KOPT-K1 (cell line): ENCODE measurements around the gene SYNE3.

ENCODE experiments used
- H3K27ac ChIP-seq: fragments of 200-600 bp; sonication (generic); 2 replicates; pipeline ENCODE4 v1.5.1; 2016; ENCODE audit warnings: antibody characterized with exemption, mild to moderate bottlenecking, low read depth, low read length; ENCODE audit not compliant: poor library complexity, severe bottlenecking
- H3K36me3 ChIP-seq: fragments of 200-600 bp; sonication (generic); 2 replicates; pipeline ENCODE4 v1.5.1; 2017; ENCODE audit warnings: antibody characterized with exemption, mild to moderate bottlenecking, low read length, moderate library complexity; ENCODE audit not compliant: insufficient read depth
- H3K9me3 ChIP-seq: fragments of 200-600 bp; sonication (generic); 2 replicates; pipeline ENCODE4 v1.5.1; 2017; ENCODE audit warnings: antibody characterized with exemption, low read length, mild to moderate bottlenecking; ENCODE audit not compliant: insufficient read depth, poor library complexity, severe bottlenecking

Gene SYNE3, protein sequence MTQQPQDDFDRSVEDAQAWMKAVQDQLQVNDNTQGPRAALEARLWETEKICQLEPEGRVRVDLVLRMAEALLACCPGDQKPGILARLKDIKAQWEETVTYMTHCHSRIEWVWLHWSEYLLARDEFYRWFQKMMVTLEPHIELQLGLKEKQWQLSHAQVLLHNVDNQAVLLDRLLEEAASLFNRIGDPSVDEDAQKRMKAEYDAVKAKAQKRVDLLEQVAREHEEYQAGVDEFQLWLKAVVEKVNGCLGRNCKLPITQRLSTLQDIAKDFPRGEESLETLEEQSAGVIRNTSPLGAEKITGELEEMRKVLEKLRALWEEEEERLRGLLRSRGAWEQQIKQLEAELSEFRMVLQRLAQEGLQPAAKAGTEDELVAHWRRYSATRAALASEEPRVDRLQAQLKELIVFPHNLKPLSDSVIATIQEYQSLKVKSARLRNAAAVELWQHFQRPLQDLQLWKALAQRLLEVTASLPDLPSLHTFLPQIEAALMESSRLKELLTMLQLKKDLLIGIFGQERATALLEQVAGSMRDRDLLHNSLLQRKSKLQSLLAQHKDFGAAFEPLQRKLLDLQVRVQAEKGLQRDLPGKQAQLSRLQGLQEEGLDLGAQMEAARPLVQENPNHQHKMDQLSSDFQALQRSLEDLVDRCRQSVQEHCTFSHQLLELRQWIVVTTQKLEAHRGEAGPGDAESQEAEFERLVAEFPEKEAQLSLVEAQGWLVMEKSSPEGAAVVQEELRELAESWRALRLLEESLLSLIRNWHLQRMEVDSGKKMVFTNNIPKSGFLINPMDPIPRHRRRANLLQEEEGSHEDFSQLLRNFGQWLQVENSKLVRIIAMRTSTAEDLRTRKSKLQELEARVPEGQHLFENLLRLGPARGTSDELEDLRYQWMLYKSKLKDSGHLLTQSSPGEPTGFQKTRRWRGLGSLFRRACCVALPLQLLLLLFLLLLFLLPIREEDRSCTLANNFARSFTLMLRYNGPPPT

GRCh38 chr14:95516554-95517181, at the start of gene SYNE3:
Gene SYNE3 (minus strand): TSS chr14:95516650. CDS start chr14:95475821, 40,829 bp downstream.
- Histone ChIP-seq H3K36me3 (no peaks in the 10 kb centered on the region), H3K27ac (peak within 1 kb of the TSS; percentile 87), H3K9me3 (no peaks in the 10 kb centered on the region)

DNA sequence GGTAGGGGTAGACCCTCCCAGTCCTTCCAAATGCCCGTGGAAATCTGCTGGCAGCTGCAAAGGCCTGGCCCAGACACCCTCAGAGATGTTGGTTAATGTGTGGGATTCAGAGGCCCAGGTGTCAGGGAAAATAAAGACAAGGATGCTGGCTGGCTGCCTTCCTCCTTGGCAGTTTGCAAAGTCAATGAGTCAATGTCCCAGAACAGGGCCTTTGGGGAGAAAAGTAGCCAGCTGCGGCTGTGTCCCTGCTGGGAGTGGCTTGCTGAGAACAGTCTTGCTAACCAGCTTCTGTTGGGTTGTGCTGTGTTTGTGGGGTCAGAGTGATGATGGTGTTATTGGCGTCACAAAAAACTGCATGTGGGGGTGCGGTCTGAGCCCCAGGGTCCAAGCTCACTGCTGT, 47.6 kb upstream of the SYNE3 start:
- no peaks in the 10 kb centered on the region for H3K9me3 ChIP-seq
- H3K36me3 ChIP-seq, result no peaks in the 10 kb centered on the region
- no peak overlapping the region for H3K27ac ChIP-seq

DNA sequence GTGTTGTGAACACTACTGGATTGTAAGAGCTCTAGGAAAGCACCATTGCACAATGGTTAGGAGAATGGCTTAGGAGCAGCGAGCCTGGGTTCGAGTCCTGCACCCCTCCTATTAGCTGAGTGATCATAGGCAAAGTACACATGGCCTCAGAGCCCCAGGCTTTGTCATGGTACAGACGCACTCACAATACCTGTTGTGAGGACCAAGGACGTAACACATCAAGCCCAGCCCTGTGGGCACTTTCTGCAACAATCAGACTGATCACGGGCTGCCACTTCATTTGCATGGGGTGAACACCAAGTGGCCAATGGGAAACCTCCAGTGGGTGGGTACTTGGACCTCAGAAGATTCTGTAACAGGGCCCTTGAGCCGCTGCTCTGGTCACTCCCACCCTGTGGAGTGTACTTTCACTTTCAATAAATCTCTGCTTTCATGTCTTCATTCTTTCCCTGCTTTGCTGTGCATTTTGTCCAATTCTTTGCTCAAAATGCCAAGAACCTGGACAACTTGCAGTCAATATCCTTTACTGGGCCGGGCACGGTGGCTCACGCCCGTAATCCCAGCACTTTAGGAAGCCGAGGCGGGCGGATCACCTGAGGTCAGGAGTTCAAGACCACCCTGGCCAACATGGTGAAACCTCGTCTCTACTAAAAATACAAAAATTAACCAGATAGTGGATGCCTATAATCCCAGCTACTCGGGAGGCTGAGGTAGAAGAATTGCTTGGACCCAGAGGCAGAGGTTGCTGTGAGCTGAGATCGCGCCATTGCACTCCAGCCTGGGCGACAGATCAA, 46.6 kb upstream of the SYNE3 start:
- no peaks in the 10 kb centered on the region for H3K36me3 ChIP-seq
- H3K9me3 ChIP-seq, result no peaks in the 10 kb centered on the region
- H3K27ac ChIP-seq, result no peak overlapping the region

DNA sequence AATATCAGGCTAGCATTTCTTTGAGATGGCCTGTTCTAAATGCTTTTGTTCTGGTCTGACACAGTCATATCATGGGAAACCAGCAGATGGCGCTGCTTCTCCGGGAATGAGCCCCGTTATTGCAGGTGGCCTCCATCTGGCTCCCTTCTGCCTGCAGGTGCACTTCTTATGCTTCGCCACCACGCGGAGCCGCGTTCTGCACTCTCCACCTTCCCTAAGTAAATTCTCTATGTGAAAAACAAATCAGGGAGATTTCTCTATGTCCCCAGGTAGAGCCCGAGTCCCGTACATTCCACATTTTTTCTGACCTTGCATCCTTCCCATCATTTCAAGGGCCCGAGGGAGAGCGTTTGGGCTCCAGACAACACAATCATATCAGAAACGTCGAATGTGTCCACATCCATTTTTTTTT, 44.6 kb upstream of the SYNE3 start:
- Histone ChIP-seq H3K36me3 (no peaks in the 10 kb centered on the region), H3K27ac (no peak overlapping the region), H3K9me3 (no peaks in the 10 kb centered on the region)

DNA sequence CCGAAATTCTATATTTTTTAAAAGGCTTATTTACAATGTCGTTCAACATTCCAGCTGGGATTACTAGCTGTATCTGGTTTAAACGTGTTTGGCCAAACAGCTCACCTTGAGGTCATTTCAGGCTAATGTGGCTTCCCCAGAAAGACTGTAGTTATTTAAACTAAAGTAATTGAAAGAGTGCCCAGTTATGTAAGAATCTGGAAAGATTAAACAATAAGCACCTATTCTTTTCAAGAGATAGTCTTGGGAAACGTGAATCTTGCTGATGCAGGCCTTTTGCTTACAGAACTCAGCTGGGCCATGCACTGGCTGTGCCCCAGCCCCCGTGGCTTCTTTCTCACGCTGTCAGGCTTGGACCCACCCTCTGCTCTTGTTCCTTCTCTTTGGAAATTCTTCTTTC, 42.8 kb upstream of the SYNE3 start:
- Histone ChIP-seq H3K36me3 (no peaks in the 10 kb centered on the region), H3K27ac (no peak overlapping the region), H3K9me3 (no peaks in the 10 kb centered on the region)

DNA sequence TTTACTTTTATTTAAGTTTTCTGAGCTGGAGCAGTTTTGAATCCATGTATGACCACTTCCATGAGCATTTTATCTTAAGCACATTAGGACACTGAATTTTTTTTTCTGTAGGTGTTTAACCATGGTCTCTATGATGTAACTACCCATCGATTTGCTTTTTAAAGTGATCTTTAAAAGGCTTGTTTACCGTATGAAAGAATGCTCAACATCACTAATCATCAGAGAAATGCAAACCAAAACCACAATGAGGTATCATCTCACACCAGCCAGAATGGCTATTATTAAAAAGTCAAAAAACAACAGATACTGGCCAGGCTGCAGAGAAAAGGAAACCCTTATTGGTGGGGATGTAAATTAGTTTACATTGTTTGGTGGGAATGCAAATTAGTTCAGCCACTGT, 41.4 kb upstream of the SYNE3 start:
- H3K36me3 ChIP-seq, result no peaks in the 10 kb centered on the region
- no peaks in the 10 kb centered on the region for H3K9me3 ChIP-seq
- H3K27ac ChIP-seq, result no peak overlapping the region

- H3K27ac ChIP-seq, result no peak overlapping the region
- no peaks in the 10 kb centered on the region for H3K9me3 ChIP-seq
- H3K36me3 ChIP-seq, result no peaks in the 10 kb centered on the region
These were observed 40.8 kb upstream of the SYNE3 start for GRCh38 chr14:95557291-95557690.

- Histone ChIP-seq H3K27ac (no peak overlapping the region), H3K9me3 (no peaks in the 10 kb centered on the region), H3K36me3 (no peaks in the 10 kb centered on the region)
These were observed 38.6 kb upstream of the SYNE3 start for GRCh38 chr14:95555053-95555452.

GRCh38 chr14:95553141-95553540, 36.7 kb upstream of the SYNE3 start:
- H3K36me3 ChIP-seq, result peaks cover 4% of the 10 kb centered on the region; the same call in 1 of the 2 replicates

GRCh38 chr14:95551435-95551834, 35.0 kb upstream of the SYNE3 start:
- Histone ChIP-seq H3K36me3 (peaks cover 21% of the 10 kb centered on the region), H3K9me3 (no peaks in the 10 kb centered on the region), H3K27ac (no peak overlapping the region)

More at GRCh38 chr14:95553141-95553540, 36.7 kb upstream of the SYNE3 start:
- H3K9me3 ChIP-seq, result no peaks in the 10 kb centered on the region
- no peak overlapping the region for H3K27ac ChIP-seq

DNA sequence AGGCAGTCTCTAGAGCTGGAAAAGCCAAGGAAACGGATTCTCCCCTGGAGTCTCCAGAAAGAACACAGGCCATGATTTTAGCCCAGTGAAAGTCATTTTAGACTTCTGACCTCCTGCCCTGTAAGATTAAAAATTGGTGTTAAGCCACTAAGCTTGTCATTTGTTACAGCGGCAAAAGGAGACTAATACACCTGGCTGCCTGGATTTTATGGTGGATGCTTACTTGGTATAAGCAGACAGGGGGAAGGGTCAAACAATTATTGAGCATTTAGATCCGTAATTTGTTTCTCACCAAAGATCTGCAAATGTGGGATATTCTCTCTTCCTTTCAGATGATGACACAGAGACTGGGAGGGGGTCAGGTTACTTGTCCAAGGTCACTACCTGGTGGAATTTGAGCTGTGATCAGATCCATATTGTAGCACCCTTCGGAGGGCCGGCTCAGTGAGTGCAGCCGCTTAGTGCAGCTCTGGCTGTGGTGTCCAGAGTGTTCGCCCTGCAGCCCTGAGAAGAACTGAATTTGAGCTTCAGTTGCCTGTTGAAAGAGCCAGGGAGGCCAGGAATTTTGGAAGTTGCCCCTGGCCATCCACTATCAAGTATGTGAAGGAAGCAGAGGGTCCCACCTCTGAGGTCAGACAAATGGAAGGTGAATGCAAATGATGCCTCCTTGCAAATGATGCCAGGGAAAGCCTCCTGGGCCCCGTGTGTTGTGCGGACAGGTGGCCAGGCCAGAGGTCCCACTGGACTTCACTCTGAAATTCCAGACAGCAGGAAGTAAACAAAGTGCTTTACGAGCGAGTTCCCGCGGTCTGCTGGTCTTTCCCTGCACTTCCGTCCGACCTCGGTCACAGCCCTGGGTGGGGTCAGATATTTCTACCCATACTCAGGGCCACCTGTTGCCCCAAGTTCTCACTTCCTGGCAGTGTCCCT, 33.5 kb upstream of the SYNE3 start:
- no peak overlapping the region for H3K27ac ChIP-seq
- peaks cover 35% of the 10 kb centered on the region for H3K36me3 ChIP-seq
- no peaks in the 10 kb centered on the region for H3K9me3 ChIP-seq

GRCh38 chr14:95548328-95548929, 32.0 kb upstream of the SYNE3 start:
- Histone ChIP-seq H3K36me3 (peaks cover 49% of the 10 kb centered on the region), H3K27ac (no peak overlapping the region), H3K9me3 (no peaks in the 10 kb centered on the region)

- no peak overlapping the region for H3K27ac ChIP-seq
- H3K9me3 ChIP-seq, result no peaks in the 10 kb centered on the region
- H3K36me3 ChIP-seq, result peaks cover 53% of the 10 kb centered on the region
These were observed 31.3 kb upstream of the SYNE3 start for GRCh38 chr14:95547626-95548327.
